Osteoblast (primary cell): ENCODE data around the gene ARHGAP42. TPM values are rescaled to one million over a fixed set of nuclear protein-coding genes. Genes with fewer than 3 reads are reported as not detected.
"Not testable (repeated sequence)": the region's sequence is repeated elsewhere in the genome, so short reads cannot be mapped to it uniquely, and the experiment has no call there.

Experiments
- DNase-seq: peaks from one replicate; pipeline ENCODE4 v3.0.0; 2011; ENCODE audit warnings: low spot score, mixed read lengths; ENCODE audit not compliant: insufficient read length; ENCODE audit errors: missing footprints
- H2AFZ ChIP-seq: 2 replicates; pipeline ENCODE4 v1.6.0; 2011; ENCODE audit warnings: mild to moderate bottlenecking, low read length
- H3K27ac ChIP-seq: 2 replicates; pipeline ENCODE4 v1.5.1; 2011; ENCODE audit warnings: mild to moderate bottlenecking, low read depth, low read length, moderate library complexity
- H3K27me3 ChIP-seq: 2 replicates; pipeline ENCODE4 v1.6.0; 2012; ENCODE audit warnings: mild to moderate bottlenecking, control low read depth, inconsistent platforms, low read length, moderate library complexity; ENCODE audit not compliant: insufficient read depth
- H3K36me3 ChIP-seq: 2 replicates; pipeline ENCODE4 v1.5.1; 2011; ENCODE audit warnings: mild to moderate bottlenecking, low read length, control low read depth, moderate library complexity; ENCODE audit not compliant: insufficient read depth
- H3K4me1 ChIP-seq: 2 replicates; pipeline ENCODE4 v1.5.1; 2011; ENCODE audit warnings: mild to moderate bottlenecking, low read length, control low read depth, moderate library complexity; ENCODE audit not compliant: insufficient read depth
- H3K4me2 ChIP-seq: 2 replicates; pipeline ENCODE4 v1.6.0; 2011; ENCODE audit warnings: mild to moderate bottlenecking, low read length; ENCODE audit not compliant: insufficient read depth
- H3K4me3 ChIP-seq: fragments of 200-600 bp; sonication (generic); 3 replicates; pipeline ENCODE4 v1.5.1; 2012; ENCODE audit warnings: mild to moderate bottlenecking, low read length, inconsistent platforms; ENCODE audit not compliant: insufficient read depth
- H3K79me2 ChIP-seq: 2 replicates; pipeline ENCODE4 v1.6.0; 2012; ENCODE audit warnings: mild to moderate bottlenecking, low read length, control low read depth, inconsistent platforms; ENCODE audit not compliant: insufficient read depth
- H3K9me3 ChIP-seq: 2 replicates; pipeline ENCODE4 v1.5.1; 2011; ENCODE audit warnings: low read depth, low read length, control low read depth
- H4K20me1 ChIP-seq: 2 replicates; pipeline ENCODE4 v1.6.0; 2012; ENCODE audit warnings: mild to moderate bottlenecking, low read length, control low read depth; ENCODE audit not compliant: insufficient read depth
- CTCF ChIP-seq: IDR thresholded peaks from 2 replicates; pipeline ENCODE4 v1.5.1; 2011; ENCODE audit warnings: mild to moderate bottlenecking, low read depth, low read length, moderate library complexity; ENCODE audit errors: extremely low read depth
- total RNA-seq: library from RNA; depleted of rRNA; stranded (reverse); fragments of >200 nt; gene quantifications from 2 replicates; pipeline ENCODE4 v1.2.3, GENCODE V29; 2012

The ARHGAP42 gene
- total RNA-seq, 1 donor: 9.4 TPM

- no peaks in the 10 kb centered on the region for H3K79me2 ChIP-seq
- H3K27ac ChIP-seq: no peak overlapping the region
- no peak for DNase-seq
- no peaks in the 10 kb centered on the region for H3K36me3 ChIP-seq
- no peaks in the 10 kb centered on the region for H3K27me3 ChIP-seq
- no peaks in the 10 kb centered on the region for H3K9me3 ChIP-seq
- no peak overlapping the region for H3K4me3 ChIP-seq
- no peaks in the 10 kb centered on the region for H4K20me1 ChIP-seq
- no peak overlapping the region for H3K4me2 ChIP-seq
- peaks cover 14% of the 10 kb centered on the region for H3K4me1 ChIP-seq
- H2AFZ ChIP-seq: no peak overlapping the region
- TF ChIP-seq CTCF: no peak
Measured at GRCh38 chr11:100895449-100895848, 208.4 kb downstream of the ARHGAP42 start.

GRCh38 chr11:100895976-100896375, 208.9 kb downstream of the ARHGAP42 start:
- H3K9me3 ChIP-seq, H3K36me3 ChIP-seq, H2AFZ ChIP-seq: not testable (repeated sequence)

GRCh38 chr11:100901471-100901870, 214.4 kb downstream of the ARHGAP42 start:
- not testable (repeated sequence) for H2AFZ ChIP-seq, H3K36me3 ChIP-seq, H3K4me1 ChIP-seq, H3K79me2 ChIP-seq, H3K9me3 ChIP-seq, H3K4me3 ChIP-seq, H3K27ac ChIP-seq, H4K20me1 ChIP-seq, DNase-seq, H3K27me3 ChIP-seq, H3K4me2 ChIP-seq

More at GRCh38 chr11:100895976-100896375, 208.9 kb downstream of the ARHGAP42 start:
- not testable (repeated sequence) for H3K4me2 ChIP-seq, DNase-seq, H3K27me3 ChIP-seq, H3K4me3 ChIP-seq, H4K20me1 ChIP-seq, H3K79me2 ChIP-seq, H3K4me1 ChIP-seq, H3K27ac ChIP-seq

GRCh38 chr11:100902454-100903141, 215.5 kb downstream of the ARHGAP42 start:
- no peaks in the 10 kb centered on the region for H3K4me1 ChIP-seq
- H3K36me3 ChIP-seq: no peaks in the 10 kb centered on the region
- H3K27ac ChIP-seq: no peak overlapping the region
- TF ChIP-seq CTCF: no peak
- no peak overlapping the region for H3K4me3 ChIP-seq
- H3K9me3 ChIP-seq: no peaks in the 10 kb centered on the region
- H3K27me3 ChIP-seq: no peaks in the 10 kb centered on the region
- DNase-seq: no peak
- H3K4me2 ChIP-seq: no peak overlapping the region
- H2AFZ ChIP-seq: no peak overlapping the region
- no peaks in the 10 kb centered on the region for H3K79me2 ChIP-seq
- H4K20me1 ChIP-seq: no peaks in the 10 kb centered on the region

- DNase-seq: no peak
- no peaks in the 10 kb centered on the region for H4K20me1 ChIP-seq
- no peak for TF ChIP-seq CTCF
Measured at GRCh38 chr11:100903284-100903683, 216.2 kb downstream of the ARHGAP42 start.

More at GRCh38 chr11:100903284-100903683, 216.2 kb downstream of the ARHGAP42 start:
- H3K4me2 ChIP-seq: no peak overlapping the region
- no peak overlapping the region for H3K4me3 ChIP-seq
- H3K9me3 ChIP-seq: no peaks in the 10 kb centered on the region
- peaks cover 2% of the 10 kb centered on the region for H3K4me1 ChIP-seq
- H3K36me3 ChIP-seq: no peaks in the 10 kb centered on the region
- no peak overlapping the region for H3K27ac ChIP-seq
- H3K27me3 ChIP-seq: no peaks in the 10 kb centered on the region
- no peaks in the 10 kb centered on the region for H3K79me2 ChIP-seq
- H2AFZ ChIP-seq: no peak overlapping the region
